H1 (cell line): ENCODE data around the gene ZNF33B. TPM values are rescaled to one million over a fixed set of nuclear protein-coding genes. Genes with fewer than 3 reads are reported as not detected.

Experiments
- ASH2L ChIP-seq: fragments of 200-600, 300-600 bp; sonication (generic); IDR thresholded peaks from one replicate; pipeline ENCODE4 v1.7.1; 2017; ENCODE audit warnings: low read length
- CBX5 ChIP-seq: fragments of 300-800, 300-1000 bp; sonication (generic); IDR thresholded peaks from 2 replicates; pipeline ENCODE4 v1.7.1; 2016; ENCODE audit warnings: antibody characterized with exemption, low read length, low read depth
- CHD7 ChIP-seq: fragments of 300-600 bp; sonication (generic); IDR thresholded peaks from 2 replicates; pipeline ENCODE4 v1.7.1; 2012; ENCODE audit warnings: low read length, moderate library complexity, mild to moderate bottlenecking, inconsistent platforms; ENCODE audit not compliant: insufficient replicate concordance
- EP300 ChIP-seq, 2 experiments: IDR thresholded peaks; 1 replicate in 1 of 2; 2 replicates in 1 of 2; pipeline ENCODE4 v1.6.1; 2011 to 2012; ENCODE audit warnings: low read depth in 2 of 2, low read length in 2 of 2, mild to moderate bottlenecking in 2 of 2, borderline replicate concordance in 1 of 2, inconsistent platforms in 1 of 2, moderate library complexity in 1 of 2
- KDM1A ChIP-seq: fragments of 200-600, 300-600 bp; sonication (generic); IDR thresholded peaks from 2 replicates; pipeline ENCODE4 v1.7.1; 2016; ENCODE audit warnings: mild to moderate bottlenecking, low read length, borderline replicate concordance
- MAFK ChIP-seq: IDR thresholded peaks from 2 replicates; pipeline ENCODE4 v1.6.1; 2012; ENCODE audit warnings: low read depth, mild to moderate bottlenecking, improper control_type of control experiment, low read length
- RNF2 ChIP-seq: fragments of 200-900, 300-1000 bp; sonication (generic); IDR thresholded peaks from 2 replicates; pipeline ENCODE4 v1.7.1; 2016; ENCODE audit warnings: borderline replicate concordance, low read depth, mild to moderate bottlenecking, antibody characterized with exemption, low read length; ENCODE audit not compliant: poor library complexity, severe bottlenecking; ENCODE audit errors: missing control alignments
- RXRA ChIP-seq: IDR thresholded peaks from 2 replicates; pipeline ENCODE4 v1.6.1; 2011; ENCODE audit warnings: low read depth, mild to moderate bottlenecking, low read length, moderate library complexity; ENCODE audit not compliant: insufficient read depth
- SIX5 ChIP-seq: IDR thresholded peaks from 2 replicates; pipeline ENCODE4 v1.6.1; 2011; ENCODE audit warnings: mild to moderate bottlenecking, low read depth, low read length
- TAF7 ChIP-seq: optimal IDR thresholded peaks from 2 replicates; pipeline ENCODE3; 2011; ENCODE audit warnings: low read depth, mild to moderate bottlenecking, inconsistent platforms, low read length, moderate library complexity, borderline replicate concordance
- TCF12 ChIP-seq: IDR thresholded peaks from 2 replicates; pipeline ENCODE4 v1.6.1; 2011; ENCODE audit warnings: low read depth, mild to moderate bottlenecking, low read length
- polyA plus RNA-seq, 7 experiments: library from polyadenylated mRNA; depleted of rRNA in 3 of 7; stranded (reverse) in 5 of 7; unstranded in 2 of 7; fragments of >200 nt in 5 of 7; fragments of 200-250 nt in 2 of 7; gene quantifications; 1 replicate in 5 of 7; 2 replicates in 1 of 7; 4 replicates in 1 of 7; pipeline versions ENCODE4 v1.2.1 to v1.2.3, GENCODE V29; 2011 to 2013; ENCODE audit warnings: missing spikeins in 2 of 7, mixed read lengths in 2 of 7
- total RNA-seq: library from RNA; stranded (reverse); fragmentation: NEBNext Ultra II Directional; extraction: Animal tissue kit (Norgen Biotek cat#: 25700); gene quantifications from 2 replicates; pipeline ENCODE4 v1.2.1, GENCODE V29; 2021

Gene ZNF33B
- total and polyA plus RNA-seq, 2 of the 8 experiments (the other 6 are each of a cell fraction or from before 2014, with no cell fraction given): 10.7 to 33.4 TPM

GRCh38 chr10:42645103-42645502, 6.7 kb upstream of the ZNF33B start (continued):
- TF ChIP-seq CHD7: no peak
- TF ChIP-seq MAFK: no peak
- no peak for TF ChIP-seq EP300 (IDR thresholded peaks at IDR 0.05; ENCODE audit: borderline replicate concordance in 1 of 2, low read depth in 2 of 2, low read length in 2 of 2)
- no peak for TF ChIP-seq ASH2L
- no peak for TF ChIP-seq CBX5
- no peak for TF ChIP-seq TCF12
- TF ChIP-seq KDM1A: no peak
- TF ChIP-seq RNF2: no peak
- no peak for TF ChIP-seq TAF7
- no peak for TF ChIP-seq SIX5
- no peak for TF ChIP-seq RXRA
